HG03159 (cell line): ENCODE data around the gene TMEM87A.

Experiments
- ATAC-seq: cut with Tn5 transposase; IDR thresholded peaks from one replicate; pipeline ENCODE4 v1.9.1; 2021; ENCODE audit warnings: mild to moderate bottlenecking, moderate library complexity; ENCODE audit not compliant: unreplicated experiment

Gene TMEM87A

GRCh38 chr15:42166225-42166940 lies 106.8 kb downstream of the TMEM87A start:
- no peak for ATAC-seq

- no peak for ATAC-seq
These were observed 108.1 kb downstream of the TMEM87A start for GRCh38 chr15:42165106-42165505.

GRCh38 chr15:42163947-42164550 lies 109.2 kb downstream of the TMEM87A start:
- ATAC-seq, result no peak

GRCh38 chr15:42163291-42163690 lies 109.9 kb downstream of the TMEM87A start:
- ATAC-seq, result no peak
